HL-60 (cell line): ENCODE data around the gene RERG.

Experiments used
- DNase-seq, 2 experiments: peaks; one replicate each; pipeline ENCODE4 v3.0.0-alpha.2; 2010 to 2020; ENCODE audit warnings: low read depth in 1 of 2, low spot score in 1 of 2
- H3K27ac ChIP-seq: fragments of 250-450 bp; sonication (Bioruptor Pico); replicated peaks from 2 replicates; pipeline ENCODE4 v1.5.1; 2020; ENCODE audit warnings: mild to moderate bottlenecking, moderate library complexity
- H3K27me3 ChIP-seq: fragments of 250-450 bp; sonication (Bioruptor Pico); 2 replicates; pipeline ENCODE4 v1.5.1; 2021; ENCODE audit warnings: mild to moderate bottlenecking, moderate library complexity; ENCODE audit not compliant: insufficient read depth, poor library complexity, severe bottlenecking
- H3K4me3 ChIP-seq: replicated peaks from 2 replicates; pipeline ENCODE4 v1.5.1; 2011; ENCODE audit warnings: mild to moderate bottlenecking, control low read depth, low read length; ENCODE audit not compliant: insufficient read depth
- CTCF ChIP-seq: IDR thresholded peaks from one replicate; pipeline ENCODE4 v1.5.1; 2011; ENCODE audit warnings: low read length, control low read depth, inconsistent platforms; ENCODE audit not compliant: insufficient read depth
- GABPA ChIP-seq: IDR thresholded peaks from 2 replicates; pipeline ENCODE4 v1.6.1; 2012; ENCODE audit warnings: low read depth
- POLR2AphosphoS5 ChIP-seq: IDR thresholded peaks from 2 replicates; pipeline ENCODE4 v1.6.1; 2012; ENCODE audit warnings: low read depth
- REST ChIP-seq: IDR thresholded peaks from 2 replicates; pipeline ENCODE4 v1.6.1; 2012; ENCODE audit warnings: low read depth; ENCODE audit not compliant: insufficient replicate concordance
- SPI1 ChIP-seq: IDR thresholded peaks from 2 replicates; pipeline ENCODE4 v1.6.1; 2012; ENCODE audit warnings: low read depth, mild to moderate bottlenecking, borderline replicate concordance

The RERG gene

GRCh38 chr12:15114501-15114900, 106.7 kb downstream of the RERG start:
- Histone ChIP-seq H3K27ac (no peak overlapping the region), H3K27me3 (no peaks in the 10 kb centered on the region), H3K4me3 (no peak overlapping the region)
- DNase-seq: no peak
- TF ChIP-seq CTCF (no peak), POLR2AphosphoS5 (no peak), GABPA (no peak), REST (no peak), SPI1 (no peak)

GRCh38 chr12:15092826-15093225, 128.4 kb downstream of the RERG start:
- TF ChIP-seq REST: no peak
- TF ChIP-seq SPI1: no peak
- no peak for TF ChIP-seq GABPA
- no peak for TF ChIP-seq POLR2AphosphoS5
- no peak for TF ChIP-seq CTCF
- Histone ChIP-seq H3K27ac (no peak overlapping the region), H3K4me3 (no peak overlapping the region), H3K27me3 (peaks cover 2% of the 10 kb centered on the region)
- no peak for DNase-seq

GRCh38 chr12:15090441-15090840, 130.8 kb downstream of the RERG start:
- no peak for DNase-seq
- H3K27ac ChIP-seq: no peak overlapping the region
- peaks cover 2% of the 10 kb centered on the region for H3K27me3 ChIP-seq
- no peak overlapping the region for H3K4me3 ChIP-seq
- no peak for TF ChIP-seq POLR2AphosphoS5
- no peak for TF ChIP-seq REST
- no peak for TF ChIP-seq GABPA
- TF ChIP-seq SPI1: no peak
- TF ChIP-seq CTCF: no peak
